ENCODE measurements around the gene NDUFA3.

NDUFA3 gene

DNA sequence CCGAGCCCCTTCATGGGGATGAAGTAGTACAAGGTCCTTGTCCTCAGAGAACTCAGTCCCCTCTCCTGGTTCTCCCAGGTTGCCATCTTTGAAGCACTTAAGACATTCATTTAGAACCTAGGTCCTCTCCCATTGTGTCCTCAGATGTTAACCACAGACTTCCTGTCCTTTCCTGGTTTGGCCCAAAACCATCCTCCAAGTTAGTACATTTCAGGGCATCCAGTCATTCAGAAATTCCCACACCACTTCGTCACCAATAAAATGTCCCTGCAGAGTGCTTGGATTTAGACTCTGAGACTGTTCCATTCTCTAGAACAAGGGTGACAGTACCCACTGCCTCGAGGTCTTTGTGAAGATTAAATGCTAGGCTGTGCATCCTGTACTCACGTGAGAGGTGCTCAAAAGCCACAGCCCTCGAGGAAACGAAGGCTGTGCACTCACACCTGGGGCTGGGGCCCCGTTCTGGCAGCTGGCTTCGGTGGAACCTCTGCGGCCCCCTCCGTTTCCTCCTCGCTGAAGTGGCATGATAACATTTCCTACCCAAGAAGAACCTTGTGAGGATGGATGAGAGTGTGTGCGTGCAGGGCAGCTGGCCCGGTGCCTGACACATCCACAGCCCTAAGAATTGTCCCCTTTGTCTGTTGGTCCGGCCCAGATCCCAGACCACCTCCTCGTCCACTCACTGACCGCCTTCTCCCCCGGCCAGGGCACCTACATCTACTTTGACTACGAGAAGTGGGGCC lies 52.1 kb downstream of the NDUFA3 start:
- TF ChIP-seq TAF1 (IDR thresholded peaks at IDR 0.05; ENCODE audit: borderline replicate concordance, insufficient read depth, low read length) (no peak), POLR2AphosphoS5 (IDR thresholded peaks at IDR 0.05; ENCODE audit: low read depth, low read length) (no peak), FOXP2 (optimal IDR thresholded peaks at IDR 0.05; ENCODE audit: borderline replicate concordance, extremely low read depth, extremely low read length, insufficient read depth) (no peak), SIN3A (IDR thresholded peaks at IDR 0.05; ENCODE audit: borderline replicate concordance, insufficient read depth, low read length) (no peak)
- TF ChIP-seq, protein P1, sequence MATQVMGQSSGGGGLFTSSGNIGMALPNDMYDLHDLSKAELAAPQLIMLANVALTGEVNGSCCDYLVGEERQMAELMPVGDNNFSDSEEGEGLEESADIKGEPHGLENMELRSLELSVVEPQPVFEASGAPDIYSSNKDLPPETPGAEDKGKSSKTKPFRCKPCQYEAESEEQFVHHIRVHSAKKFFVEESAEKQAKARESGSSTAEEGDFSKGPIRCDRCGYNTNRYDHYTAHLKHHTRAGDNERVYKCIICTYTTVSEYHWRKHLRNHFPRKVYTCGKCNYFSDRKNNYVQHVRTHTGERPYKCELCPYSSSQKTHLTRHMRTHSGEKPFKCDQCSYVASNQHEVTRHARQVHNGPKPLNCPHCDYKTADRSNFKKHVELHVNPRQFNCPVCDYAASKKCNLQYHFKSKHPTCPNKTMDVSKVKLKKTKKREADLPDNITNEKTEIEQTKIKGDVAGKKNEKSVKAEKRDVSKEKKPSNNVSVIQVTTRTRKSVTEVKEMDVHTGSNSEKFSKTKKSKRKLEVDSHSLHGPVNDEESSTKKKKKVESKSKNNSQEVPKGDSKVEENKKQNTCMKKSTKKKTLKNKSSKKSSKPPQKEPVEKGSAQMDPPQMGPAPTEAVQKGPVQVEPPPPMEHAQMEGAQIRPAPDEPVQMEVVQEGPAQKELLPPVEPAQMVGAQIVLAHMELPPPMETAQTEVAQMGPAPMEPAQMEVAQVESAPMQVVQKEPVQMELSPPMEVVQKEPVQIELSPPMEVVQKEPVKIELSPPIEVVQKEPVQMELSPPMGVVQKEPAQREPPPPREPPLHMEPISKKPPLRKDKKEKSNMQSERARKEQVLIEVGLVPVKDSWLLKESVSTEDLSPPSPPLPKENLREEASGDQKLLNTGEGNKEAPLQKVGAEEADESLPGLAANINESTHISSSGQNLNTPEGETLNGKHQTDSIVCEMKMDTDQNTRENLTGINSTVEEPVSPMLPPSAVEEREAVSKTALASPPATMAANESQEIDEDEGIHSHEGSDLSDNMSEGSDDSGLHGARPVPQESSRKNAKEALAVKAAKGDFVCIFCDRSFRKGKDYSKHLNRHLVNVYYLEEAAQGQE (IDR thresholded peaks at IDR 0.05; ENCODE audit: insufficient read depth in 1 of 2, low read depth in 2 of 2, low read length in 2 of 2): no peak

DNA sequence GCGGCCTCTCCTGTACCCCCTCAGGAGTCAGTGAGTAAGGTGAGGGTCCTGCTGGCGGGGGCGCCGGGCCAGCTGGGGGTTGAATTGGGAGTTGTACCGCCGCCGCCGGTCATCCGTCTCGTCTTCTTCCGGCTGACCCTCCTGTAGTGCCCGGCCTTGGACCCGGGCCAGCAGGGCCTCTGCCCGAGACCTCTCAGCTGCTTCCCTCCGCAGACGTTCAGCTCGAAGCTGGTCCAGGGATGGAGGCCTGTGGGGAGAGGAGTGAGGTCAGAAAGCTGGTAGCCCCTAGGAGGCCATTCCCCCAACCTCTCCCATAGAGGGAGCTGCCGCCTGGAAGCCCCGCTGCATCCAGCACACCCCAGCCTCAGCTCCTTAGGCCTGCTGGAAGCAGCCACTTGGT lies 53.0 kb downstream of the NDUFA3 start:
- TF ChIP-seq POLR2AphosphoS5 (IDR thresholded peaks at IDR 0.05; ENCODE audit: low read depth, low read length): 0 out of 2 replicates have a peak, but pooled peaks have one; percentile 3
- TF ChIP-seq, protein P1 (IDR thresholded peaks at IDR 0.05; ENCODE audit: insufficient read depth in 1 of 2, low read depth in 2 of 2, low read length in 2 of 2): no peak

DNA sequence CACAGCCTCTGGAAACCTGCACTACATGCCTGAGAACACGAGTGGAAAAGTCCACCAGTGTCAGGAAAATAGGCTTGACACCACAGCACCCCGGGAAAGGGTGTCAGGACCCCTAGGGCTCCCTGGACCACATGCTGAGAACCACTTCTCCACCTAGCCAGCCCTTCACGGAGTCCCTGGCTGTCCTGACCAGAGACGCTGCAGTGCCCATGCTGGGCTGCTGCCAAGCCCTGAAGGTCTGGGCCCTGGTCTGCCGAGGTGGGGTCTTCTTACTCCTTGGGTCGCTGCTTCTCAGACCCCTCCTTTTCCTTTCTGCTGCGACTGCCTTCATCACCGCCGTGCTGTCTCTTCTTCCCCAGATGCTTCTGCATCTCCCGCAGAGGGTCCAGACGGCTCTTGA lies 53.8 kb downstream of the NDUFA3 start:
- no peak for TF ChIP-seq SIN3A (IDR thresholded peaks at IDR 0.05; ENCODE audit: borderline replicate concordance, insufficient read depth, low read length)
- no peak for TF ChIP-seq TAF1 (IDR thresholded peaks at IDR 0.05; ENCODE audit: borderline replicate concordance, insufficient read depth, low read length)
- no peak for TF ChIP-seq FOXP2 (optimal IDR thresholded peaks at IDR 0.05; ENCODE audit: borderline replicate concordance, extremely low read depth, extremely low read length, insufficient read depth)
- no peak; the same call in 1 of the 2 replicates for TF ChIP-seq POLR2AphosphoS5 (IDR thresholded peaks at IDR 0.05; ENCODE audit: low read depth, low read length)
- TF ChIP-seq, protein P1 (IDR thresholded peaks at IDR 0.05; ENCODE audit: insufficient read depth in 1 of 2, low read depth in 2 of 2, low read length in 2 of 2): no peak

DNA sequence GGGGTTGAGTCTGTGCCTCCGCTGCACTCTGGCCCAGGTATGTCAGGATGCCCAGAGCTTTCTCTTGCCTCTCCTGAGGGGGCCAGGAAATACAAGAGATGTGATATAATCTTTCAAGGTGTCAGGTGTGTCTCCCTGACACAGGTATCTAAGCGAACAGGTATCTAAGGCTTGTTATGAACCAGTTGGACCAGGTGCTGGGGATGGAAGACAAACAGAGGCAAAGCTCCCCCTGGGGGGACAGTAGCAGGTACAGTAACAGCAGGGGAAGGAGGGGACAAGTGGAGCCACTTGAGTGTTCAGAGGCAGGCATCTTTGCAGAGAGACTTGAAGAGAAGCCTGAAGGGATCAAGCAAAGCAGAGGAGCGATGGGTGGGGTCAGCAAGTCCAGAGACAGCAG lies 54.3 kb downstream of the NDUFA3 start:
- TF ChIP-seq, protein P1 (IDR thresholded peaks at IDR 0.05; ENCODE audit: insufficient read depth in 1 of 2, low read depth in 2 of 2, low read length in 2 of 2): no peak
- TF ChIP-seq FOXP2 (optimal IDR thresholded peaks at IDR 0.05; ENCODE audit: borderline replicate concordance, extremely low read depth, extremely low read length, insufficient read depth) (no peak), TAF1 (IDR thresholded peaks at IDR 0.05; ENCODE audit: borderline replicate concordance, insufficient read depth, low read length) (no peak), POLR2AphosphoS5 (IDR thresholded peaks at IDR 0.05; ENCODE audit: low read depth, low read length) (no peak), SIN3A (IDR thresholded peaks at IDR 0.05; ENCODE audit: borderline replicate concordance, insufficient read depth, low read length) (no peak)

Data from PFSK-1 (cell line).